AG10803 (cell line): ENCODE results near the gene ABCA5.

Experiments
- DNase-seq: peaks from one replicate; pipeline ENCODE4 v3.0.0; 2010; ENCODE audit warnings: low read depth
- H3K4me3 ChIP-seq: 2 replicates; pipeline ENCODE4 v1.5.1; 2011; ENCODE audit warnings: mild to moderate bottlenecking, low read length, control low read depth
- TF ChIP-seq, protein P1 (sequence below): conservative IDR thresholded peaks from 2 replicates; pipeline ENCODE4 v1.5.1; 2011; ENCODE audit warnings: mild to moderate bottlenecking, low read length, control low read depth, inconsistent platforms

Gene ABCA5

DNA sequence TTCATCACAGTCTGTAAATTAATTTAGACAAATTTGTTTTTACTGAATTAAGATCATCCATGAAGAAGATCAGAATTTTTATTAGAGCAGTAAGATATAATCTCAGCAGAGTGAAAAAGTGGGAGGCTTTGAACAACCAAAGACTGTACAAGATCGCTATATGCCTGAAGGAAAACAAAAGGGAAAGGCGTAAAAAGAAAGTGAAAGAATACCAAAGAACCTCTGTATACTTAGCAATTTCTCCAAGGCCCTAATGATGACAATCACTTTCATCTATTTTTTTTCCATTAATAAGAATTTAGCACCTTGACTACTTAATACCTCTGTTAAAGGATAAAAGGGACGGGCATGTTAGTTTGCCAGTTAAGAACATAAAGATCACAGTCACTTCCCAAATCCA is 59.7 kb downstream of the ABCA5 start:
- TF ChIP-seq, protein P1, sequence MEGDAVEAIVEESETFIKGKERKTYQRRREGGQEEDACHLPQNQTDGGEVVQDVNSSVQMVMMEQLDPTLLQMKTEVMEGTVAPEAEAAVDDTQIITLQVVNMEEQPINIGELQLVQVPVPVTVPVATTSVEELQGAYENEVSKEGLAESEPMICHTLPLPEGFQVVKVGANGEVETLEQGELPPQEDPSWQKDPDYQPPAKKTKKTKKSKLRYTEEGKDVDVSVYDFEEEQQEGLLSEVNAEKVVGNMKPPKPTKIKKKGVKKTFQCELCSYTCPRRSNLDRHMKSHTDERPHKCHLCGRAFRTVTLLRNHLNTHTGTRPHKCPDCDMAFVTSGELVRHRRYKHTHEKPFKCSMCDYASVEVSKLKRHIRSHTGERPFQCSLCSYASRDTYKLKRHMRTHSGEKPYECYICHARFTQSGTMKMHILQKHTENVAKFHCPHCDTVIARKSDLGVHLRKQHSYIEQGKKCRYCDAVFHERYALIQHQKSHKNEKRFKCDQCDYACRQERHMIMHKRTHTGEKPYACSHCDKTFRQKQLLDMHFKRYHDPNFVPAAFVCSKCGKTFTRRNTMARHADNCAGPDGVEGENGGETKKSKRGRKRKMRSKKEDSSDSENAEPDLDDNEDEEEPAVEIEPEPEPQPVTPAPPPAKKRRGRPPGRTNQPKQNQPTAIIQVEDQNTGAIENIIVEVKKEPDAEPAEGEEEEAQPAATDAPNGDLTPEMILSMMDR = no peak
- no peak overlapping the region for H3K4me3 ChIP-seq
- no peak for DNase-seq

DNA sequence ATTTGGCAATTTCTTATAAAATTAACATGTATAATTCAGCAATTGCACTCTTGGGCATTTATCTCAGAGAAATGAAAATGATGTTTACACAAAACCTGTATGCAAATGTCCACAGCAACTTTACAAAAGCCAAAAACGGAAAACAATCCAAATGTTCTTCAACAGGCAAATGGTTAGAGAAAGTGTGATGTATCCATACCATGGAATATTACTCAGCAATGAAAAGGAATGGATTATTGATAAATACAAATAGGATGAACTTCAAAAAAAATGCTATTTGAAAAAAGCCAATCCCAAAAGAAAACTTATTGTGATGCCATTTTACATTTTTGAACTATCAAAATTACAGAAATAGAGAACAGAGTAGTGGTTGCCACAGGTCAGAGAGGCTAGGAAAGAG is 61.1 kb downstream of the ABCA5 start:
- DNase-seq = no peak
- no peak overlapping the region for H3K4me3 ChIP-seq
- TF ChIP-seq, protein P1 = no peak

DNA sequence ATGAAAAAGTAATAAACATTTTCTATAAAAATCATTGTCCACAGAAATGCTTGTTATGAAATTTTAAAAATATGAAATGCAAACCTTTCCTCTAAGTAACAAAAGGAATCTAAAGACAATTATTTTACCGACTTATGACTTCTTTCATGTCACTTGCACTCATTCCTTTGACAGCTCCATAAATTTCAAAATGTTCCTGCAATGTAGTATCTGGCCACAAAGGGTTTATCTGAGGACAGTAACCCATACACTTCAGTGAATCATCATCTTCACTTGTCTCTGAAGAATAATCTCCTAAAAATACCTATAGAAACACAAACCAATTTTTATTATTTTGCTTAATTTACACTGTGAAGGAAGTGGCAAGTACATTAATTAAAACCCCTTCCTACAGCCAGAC is 72.7 kb downstream of the ABCA5 start:
- no peak for DNase-seq
- no peak overlapping the region for H3K4me3 ChIP-seq
- TF ChIP-seq, protein P1 = no peak

DNA sequence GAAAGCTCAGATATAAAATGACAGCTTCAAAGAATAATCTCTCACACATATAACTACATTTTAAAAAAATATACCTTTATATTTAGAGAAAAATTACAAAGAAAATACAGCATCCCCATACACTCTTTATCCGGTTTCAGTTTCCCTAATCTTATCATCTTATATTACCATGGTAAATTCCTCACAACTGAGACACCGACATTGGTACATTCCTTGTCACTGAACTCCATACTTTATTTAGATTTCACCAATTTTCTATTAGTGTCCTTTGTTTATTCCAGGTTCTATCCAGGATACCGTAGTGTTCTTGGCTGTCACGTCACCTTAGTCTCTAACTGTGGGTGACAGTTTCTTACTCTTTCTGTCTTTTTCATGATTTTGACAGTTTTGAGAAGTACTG is 76.3 kb downstream of the ABCA5 start:
- no peak overlapping the region for H3K4me3 ChIP-seq
- DNase-seq = no peak
- TF ChIP-seq, protein P1 = no peak

DNA sequence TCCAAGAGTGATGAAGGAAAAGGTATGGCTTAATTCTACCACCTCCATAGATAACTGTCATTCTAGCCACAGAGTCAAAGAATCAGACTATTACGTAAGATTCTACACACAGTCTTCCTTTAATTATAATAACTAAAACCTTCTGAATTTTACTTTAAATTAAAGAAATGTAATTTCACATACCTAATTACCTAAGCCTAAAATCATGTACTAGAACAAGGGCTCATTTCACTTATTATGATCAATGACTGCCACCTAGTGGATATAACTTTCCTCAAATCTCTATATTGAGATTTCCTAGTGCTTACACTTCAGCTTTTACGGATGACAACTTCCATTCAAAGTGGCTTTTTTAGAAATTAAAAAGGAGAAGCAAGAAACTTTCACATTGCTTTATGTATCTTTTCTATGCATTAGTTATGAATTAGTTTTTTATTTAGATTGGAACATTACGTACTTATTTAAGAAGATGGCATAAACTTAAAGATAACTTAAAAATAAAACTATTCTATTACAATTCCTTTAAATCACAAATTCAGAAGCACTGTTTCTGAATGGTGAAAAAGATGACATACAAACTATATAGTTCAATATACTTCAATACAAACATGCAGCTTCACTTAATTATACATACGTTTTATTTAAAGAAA is 80.1 kb downstream of the ABCA5 start:
- no peak overlapping the region for H3K4me3 ChIP-seq
- peak; percentile 58 for DNase-seq
- TF ChIP-seq, protein P1 = peak; percentile 68

DNA sequence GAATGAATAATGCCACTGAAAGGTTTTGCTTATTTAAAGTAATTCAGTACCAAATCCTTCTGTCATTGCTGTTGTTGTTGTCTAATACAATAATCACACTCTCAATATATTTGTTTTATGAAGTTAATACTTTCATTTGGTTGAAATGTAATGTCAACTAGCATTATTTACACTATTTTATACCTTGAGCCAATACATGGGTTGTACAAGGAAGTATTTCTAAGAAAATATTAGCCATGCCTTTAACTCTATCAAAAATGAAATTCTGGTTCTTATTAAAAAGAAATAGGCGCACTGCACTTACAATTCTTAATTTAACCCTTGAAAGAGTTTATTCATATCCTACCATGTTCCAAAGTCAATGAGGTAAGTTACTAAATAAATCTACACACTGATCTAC is 80.7 kb downstream of the ABCA5 start:
- TF ChIP-seq, protein P1 = no peak
- no peak for DNase-seq
- no peak overlapping the region for H3K4me3 ChIP-seq

DNA sequence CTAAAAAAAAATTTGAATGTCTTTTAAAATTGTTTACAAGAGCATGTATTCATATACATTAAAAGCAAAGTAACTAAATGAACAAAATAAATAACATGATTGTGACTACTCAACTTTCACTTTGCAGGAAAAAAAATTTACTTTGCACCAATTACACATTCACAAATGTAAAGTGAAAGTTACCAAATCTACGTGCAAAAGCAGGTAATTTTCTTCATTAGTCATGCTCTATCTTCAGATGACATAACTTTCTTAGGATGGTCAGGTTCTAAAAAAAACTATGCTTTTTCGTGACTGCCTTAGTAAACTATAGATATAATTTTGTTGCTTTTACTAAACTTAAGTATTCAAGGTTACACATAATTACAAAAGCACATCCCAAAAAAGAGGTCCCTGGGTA is 81.3 kb downstream of the ABCA5 start:
- no peak overlapping the region for H3K4me3 ChIP-seq
- TF ChIP-seq, protein P1 = no peak
- DNase-seq = no peak
